HG02885 (cell line): ENCODE results near the gene ADAMTS15.

Experiments
- ATAC-seq: cut with Tn5 transposase; IDR thresholded peaks from one replicate; pipeline ENCODE4 v1.9.1; 2021; ENCODE audit warnings: mild to moderate bottlenecking; ENCODE audit not compliant: unreplicated experiment, poor library complexity

Gene ADAMTS15

GRCh38 chr11:130456286-130456685 is 7.8 kb downstream of the ADAMTS15 start:
- no peak for ATAC-seq

DNA sequence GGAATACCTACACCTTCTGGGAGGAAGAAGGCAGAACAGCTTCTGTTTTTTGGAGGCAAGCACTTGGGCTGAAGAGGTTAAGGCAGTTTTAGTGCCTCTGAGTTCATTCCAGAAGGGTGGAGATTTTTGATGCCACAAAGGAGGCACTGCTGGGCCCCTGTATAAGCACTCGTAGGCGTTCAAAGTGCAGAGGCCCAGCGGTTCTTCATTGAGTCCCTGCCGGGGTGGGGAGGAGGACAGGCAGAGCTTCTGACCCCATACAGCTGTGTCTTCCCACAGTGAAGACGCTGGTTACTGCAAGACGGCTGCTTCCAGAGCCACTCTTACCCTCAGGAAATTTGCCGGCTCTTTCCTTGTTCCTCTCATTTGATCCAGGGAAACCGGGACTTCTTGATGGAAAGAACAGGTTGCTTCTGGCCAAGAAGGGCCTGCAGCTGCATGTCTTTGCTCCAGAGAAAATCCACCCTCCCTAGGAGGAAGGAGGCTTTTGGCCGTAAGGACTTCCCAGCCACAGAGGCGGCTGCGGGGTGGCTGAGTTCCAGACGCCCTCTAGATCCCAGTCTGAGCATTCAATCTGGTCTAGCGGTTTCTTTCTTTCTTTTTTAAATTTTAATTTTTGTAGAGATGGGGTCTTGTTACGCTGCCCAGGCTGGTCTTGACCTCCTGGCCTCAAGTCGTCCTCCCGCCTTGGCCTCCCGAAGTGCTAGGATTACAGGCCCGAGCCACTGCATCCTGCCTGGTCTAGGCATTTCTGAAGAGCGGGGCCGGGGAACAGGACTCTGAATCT is 9.4 kb downstream of the ADAMTS15 start:
- no peak for ATAC-seq

DNA sequence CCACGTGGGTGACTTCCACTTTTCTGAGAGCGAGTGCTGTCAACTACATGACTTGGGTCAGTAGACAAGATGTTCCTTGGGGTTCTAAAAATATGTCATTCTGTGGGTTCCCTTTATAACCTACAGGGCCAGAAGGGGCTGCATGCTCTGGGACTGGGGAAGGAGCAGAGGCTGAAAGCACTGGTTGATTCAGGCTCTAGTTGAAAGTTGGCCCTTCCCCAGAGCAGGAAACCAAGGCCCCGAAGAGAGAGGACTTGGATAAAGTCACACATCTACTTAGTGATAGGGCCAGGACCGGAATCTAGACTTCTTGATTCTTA is 9.9 kb downstream of the ADAMTS15 start:
- no peak for ATAC-seq

DNA sequence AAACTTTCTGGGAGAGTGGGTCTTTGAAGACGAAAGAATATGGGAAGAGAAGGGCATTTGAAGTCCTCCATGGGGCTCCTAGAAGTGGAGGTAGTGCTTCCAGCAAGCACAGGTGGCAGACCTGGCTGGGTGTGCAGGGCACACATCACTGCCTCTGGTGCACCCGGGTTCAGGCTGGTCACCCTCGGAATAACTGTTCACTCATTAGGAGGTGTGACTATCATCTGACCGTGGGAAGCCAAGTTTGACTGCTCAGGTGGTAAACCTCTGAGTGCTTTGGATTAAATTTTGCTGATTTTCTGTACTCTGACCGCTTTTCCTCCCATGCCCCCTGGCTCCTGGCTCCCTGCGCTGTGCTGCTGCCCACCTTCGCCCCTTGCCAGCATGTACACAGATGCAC is 11.1 kb downstream of the ADAMTS15 start:
- ATAC-seq: no peak

DNA sequence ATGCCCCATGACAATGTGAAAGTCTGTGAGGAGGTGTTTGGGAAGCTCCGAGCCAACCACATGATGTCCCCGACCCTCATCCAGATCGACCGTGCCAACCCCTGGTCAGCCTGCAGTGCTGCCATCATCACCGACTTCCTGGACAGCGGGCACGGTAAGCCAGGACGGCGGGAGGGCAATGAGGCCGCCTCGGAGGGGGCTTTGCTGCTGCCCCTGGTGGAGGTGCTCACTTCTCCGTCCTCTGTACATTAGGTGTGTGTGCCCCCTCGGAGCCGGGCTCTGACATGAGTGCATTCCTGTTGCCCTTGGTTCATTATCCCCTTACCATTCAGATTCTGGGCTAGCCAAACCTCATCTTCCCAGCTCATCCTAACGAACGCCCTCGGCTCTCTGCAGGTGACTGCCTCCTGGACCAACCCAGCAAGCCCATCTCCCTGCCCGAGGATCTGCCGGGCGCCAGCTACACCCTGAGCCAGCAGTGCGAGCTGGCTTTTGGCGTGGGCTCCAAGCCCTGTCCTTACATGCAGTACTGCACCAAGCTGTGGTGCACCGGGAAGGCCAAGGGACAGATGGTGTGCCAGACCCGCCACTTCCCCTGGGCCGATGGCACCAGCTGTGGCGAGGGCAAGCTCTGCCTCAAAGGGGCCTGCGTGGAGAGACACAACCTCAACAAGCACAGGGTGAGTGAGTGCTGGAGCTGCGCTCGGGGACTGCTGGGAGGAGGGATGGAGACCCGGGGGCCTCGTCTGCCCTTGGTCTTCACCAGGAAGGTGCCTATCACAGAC is 13.8 kb downstream of the ADAMTS15 start:
- ATAC-seq: no peak

DNA sequence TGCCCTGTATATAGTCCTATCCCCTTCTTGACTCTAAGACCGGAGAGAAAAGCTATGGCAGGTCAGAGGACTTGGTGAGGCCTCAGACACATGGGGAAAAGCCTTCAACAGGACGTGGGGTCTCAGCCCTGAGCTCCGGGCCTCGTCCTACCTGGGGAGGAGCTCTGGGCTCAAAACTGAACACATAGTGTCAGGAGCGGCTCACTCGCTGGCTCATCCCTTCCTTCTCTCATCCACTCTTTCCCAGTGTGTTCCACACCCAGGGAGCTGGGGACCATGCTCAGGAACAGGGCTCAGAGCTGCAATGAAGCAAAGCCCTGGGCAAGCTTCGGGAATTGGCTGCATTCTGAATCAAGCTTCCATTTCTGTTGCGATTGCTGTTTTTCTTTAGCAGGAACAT is 14.5 kb downstream of the ADAMTS15 start:
- ATAC-seq: no peak

GRCh38 chr11:130464291-130464812 is 15.9 kb downstream of the ADAMTS15 start:
- no peak for ATAC-seq

GRCh38 chr11:130465263-130465662 is 16.8 kb downstream of the ADAMTS15 start:
- ATAC-seq: no peak

- ATAC-seq: no peak
These were observed 18.9 kb downstream of the ADAMTS15 start for GRCh38 chr11:130467116-130467900.

DNA sequence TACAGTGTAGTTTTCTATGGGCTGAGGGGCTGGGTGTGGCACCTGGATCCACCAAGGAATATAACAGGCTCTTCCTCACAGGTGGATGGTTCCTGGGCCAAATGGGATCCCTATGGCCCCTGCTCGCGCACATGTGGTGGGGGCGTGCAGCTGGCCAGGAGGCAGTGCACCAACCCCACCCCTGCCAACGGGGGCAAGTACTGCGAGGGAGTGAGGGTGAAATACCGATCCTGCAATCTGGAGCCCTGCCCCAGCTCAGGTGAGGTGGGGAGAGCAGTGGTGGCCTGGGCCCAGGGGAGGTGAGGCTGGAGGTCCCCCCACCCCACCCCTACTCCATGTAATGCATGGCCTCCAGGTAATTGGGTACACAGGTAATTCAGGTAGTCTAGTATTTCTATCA is 20.7 kb downstream of the ADAMTS15 start:
- ATAC-seq: no peak

DNA sequence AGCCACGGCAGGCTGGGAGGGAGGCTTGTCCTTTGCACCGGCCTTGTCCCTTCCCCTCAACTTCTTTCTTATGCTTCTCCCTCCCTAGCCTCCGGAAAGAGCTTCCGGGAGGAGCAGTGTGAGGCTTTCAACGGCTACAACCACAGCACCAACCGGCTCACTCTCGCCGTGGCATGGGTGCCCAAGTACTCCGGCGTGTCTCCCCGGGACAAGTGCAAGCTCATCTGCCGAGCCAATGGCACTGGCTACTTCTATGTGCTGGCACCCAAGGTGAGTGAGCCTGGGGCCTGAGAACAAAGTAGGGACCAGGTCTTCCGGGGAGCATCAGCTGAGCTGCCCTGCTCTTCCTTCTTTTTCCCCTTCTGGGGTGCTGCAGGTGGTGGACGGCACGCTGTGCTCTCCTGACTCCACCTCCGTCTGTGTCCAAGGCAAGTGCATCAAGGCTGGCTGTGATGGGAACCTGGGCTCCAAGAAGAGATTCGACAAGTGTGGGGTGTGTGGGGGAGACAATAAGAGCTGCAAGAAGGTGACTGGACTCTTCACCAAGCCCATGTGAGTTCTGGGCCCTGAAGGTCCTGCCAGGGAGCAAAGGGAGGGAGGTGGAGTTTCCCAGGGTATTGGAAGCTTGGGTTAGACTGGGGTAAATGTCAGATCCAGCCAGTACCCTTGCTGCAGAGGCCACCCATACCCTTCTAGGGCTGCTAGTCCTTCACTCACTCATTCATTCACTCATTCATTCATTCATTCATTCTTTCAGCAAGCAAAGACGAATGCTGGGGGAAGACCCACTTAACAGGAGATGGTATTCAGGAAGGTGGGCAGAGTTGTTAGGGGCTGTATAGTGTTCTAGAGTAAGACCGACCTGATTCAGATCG is 22.6 kb downstream of the ADAMTS15 start:
- no peak for ATAC-seq

DNA sequence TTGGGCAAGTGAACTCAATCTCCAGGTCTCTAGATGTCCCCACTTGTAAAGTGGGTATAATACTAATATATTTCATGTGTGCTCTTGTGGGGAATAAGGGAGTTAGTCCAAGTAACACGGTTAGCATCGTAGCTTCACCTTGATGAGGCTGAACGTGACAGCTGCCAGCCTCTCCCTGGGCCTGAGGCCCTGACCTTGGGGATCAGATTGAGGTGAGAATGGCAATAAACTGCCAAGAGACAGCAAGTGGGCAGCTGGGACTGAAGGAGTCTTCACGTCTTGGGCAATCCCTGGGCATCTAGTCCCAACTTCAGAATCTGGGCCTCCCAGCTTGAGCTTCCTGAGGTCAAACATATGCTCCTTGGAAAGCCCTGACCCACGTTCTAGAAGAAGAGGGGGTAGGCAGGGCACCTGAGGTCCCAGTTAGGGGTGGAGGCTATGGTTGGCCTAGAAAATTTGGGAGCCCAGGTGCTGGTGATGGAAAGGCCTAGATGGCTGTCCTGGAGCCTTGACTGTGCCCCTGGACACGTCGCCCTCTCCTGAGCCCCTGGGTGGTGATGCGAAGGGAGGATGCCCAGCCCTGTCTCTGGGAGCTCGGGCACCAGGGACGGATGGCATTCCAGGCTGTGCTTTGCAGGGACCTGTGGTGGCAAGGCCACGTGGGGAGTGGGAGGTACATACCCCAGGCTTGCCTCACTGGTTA is 23.4 kb downstream of the ADAMTS15 start:
- no peak for ATAC-seq

DNA sequence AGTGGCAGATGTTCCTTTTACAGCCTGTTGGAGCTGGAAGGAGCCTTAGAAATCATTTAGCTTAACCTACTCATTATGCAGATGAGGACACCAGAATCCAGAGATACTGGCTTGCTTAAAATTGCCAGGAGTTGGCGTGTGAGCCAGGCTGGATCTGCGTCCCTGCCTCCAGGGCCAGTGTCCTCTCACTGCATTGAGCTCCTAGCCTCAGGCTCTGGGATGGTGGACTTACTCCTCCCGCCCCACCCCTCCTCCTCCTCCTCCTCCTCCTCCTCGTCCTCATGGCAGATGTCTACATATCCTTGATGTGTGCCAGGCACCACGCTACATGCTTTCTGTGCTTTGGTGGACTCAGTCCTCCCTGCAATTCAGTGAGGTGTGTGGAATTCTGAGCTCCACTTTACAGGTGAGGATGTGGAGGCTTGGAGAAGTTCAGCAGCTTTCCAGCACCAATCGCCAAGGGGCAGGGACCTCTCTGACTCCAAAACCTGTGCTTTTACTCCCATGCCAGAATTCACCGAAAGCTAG is 24.1 kb downstream of the ADAMTS15 start:
- no peak for ATAC-seq

DNA sequence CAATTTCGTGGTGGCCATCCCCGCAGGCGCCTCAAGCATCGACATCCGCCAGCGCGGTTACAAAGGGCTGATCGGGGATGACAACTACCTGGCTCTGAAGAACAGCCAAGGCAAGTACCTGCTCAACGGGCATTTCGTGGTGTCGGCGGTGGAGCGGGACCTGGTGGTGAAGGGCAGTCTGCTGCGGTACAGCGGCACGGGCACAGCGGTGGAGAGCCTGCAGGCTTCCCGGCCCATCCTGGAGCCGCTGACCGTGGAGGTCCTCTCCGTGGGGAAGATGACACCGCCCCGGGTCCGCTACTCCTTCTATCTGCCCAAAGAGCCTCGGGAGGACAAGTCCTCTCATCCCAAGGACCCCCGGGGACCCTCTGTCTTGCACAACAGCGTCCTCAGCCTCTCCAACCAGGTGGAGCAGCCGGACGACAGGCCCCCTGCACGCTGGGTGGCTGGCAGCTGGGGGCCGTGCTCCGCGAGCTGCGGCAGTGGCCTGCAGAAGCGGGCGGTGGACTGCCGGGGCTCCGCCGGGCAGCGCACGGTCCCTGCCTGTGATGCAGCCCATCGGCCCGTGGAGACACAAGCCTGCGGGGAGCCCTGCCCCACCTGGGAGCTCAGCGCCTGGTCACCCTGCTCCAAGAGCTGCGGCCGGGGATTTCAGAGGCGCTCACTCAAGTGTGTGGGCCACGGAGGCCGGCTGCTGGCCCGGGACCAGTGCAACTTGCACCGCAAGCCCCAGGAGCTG is 24.8 kb downstream of the ADAMTS15 start:
- no peak for ATAC-seq

DNA sequence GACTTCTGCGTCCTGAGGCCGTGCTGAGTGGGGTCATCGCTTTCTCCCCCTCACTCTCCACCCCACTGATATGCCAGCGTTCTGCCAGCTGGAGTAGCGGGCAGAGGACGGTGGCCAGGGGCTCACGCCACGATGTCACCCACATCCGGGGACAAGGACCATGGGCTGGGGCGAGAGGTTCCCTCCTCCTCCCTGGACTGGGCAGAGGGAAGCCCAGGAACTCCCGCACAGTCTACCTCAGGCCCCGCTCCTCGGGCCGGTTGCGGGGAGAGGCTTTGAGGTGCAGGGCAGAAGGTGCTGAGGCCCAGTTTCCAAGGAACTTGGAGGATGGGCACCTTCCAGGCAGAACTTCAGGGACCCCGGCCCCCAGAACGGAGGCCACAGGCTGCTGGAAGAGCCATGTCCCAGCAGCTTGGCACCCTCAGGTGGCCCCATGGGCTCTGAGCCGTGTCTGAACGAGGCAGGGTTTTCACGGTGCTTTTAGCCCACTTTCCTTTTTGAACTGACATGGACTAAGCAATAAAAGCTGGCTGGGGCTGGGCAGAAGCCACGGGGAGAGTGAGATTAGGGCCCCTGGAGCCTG is 25.4 kb downstream of the ADAMTS15 start:
- no peak for ATAC-seq

GRCh38 chr11:130474637-130475400 is 26.4 kb downstream of the ADAMTS15 start:
- no peak for ATAC-seq

DNA sequence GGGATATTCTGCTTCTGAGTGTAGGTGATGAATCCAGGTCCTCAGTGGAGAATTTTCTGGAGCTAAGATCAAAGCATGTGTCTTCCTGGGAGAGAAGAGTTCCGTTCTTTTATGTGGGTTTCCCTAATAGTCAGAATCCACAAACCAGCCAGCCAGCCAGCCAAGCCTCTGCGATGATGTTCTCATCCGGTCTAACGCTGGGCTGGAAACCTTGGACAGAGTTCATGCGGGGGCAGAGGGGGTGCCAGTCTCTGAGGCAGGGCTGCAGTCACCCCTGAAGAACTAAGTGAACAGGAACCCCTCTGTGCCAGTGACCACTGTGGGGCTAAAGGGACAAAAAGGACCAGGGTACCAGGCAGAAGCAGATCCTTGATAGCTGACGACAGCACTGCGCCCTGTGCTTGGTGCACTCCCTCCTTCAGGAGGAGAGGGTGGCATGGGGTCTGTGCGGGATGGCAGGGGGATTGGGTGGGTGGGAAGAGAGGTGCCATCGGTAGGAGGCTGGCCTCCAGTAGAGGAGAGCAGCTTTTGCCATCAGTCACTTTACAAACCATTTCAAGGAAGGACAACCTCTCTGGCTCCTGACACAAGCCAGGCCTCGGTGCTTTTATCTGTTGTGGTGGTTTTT is 27.1 kb downstream of the ADAMTS15 start:
- no peak for ATAC-seq
